H1 (cell line): ENCODE measurements around the gene FKBP6. TPM values are rescaled to one million over a fixed set of nuclear protein-coding genes. Genes with fewer than 3 reads are reported as not detected.

Experiments used
- CTCF ChIA-PET: fragments of 300-600 bp; sonication (Branson Sonifier 250); formaldehyde crosslinking; loops from one replicate; lab custom pipeline; 2021; ENCODE audit not compliant: partially characterized antibody; lab: Charles Lee
- POLR2A ChIA-PET: fragments of 300-600 bp; sonication (Branson Sonifier 250); formaldehyde crosslinking; loops from one replicate; lab custom pipeline; 2021; ENCODE audit warnings: inconsistent platforms; ENCODE audit not compliant: partially characterized antibody; lab: Charles Lee
- DNase-seq, 2 experiments: peaks; one replicate each; pipeline versions ENCODE4 v3.0.0 to v3.0.0-alpha.2; 2010 to 2022; ENCODE audit warnings: low spot score in 2 of 2, low read depth in 1 of 2, mixed read lengths in 1 of 2
- FAIRE-seq: peaks from 2 replicates; lab custom pipeline; 2011; peaks lifted over from hg19 to GRCh38; lab: Jason Lieb, UNC
- H2AFZ ChIP-seq: 2 replicates; pipeline ENCODE4 v1.8.1; 2012; ENCODE audit warnings: low read length, inconsistent platforms
- H2AK5ac ChIP-seq: 2 replicates; pipeline ENCODE4 v1.6.1; 2013; ENCODE audit warnings: low read depth, low read length
- H2BK120ac ChIP-seq: replicated peaks from 2 replicates; pipeline ENCODE3; 2013; ENCODE audit warnings: low read depth, low read length, inconsistent platforms
- H2BK12ac ChIP-seq: 2 replicates; pipeline ENCODE4 v1.6.1; 2013; ENCODE audit warnings: low read depth, low read length
- H2BK15ac ChIP-seq: 2 replicates; pipeline ENCODE4 v1.6.1; 2013; ENCODE audit warnings: low read length
- H2BK20ac ChIP-seq: 2 replicates; pipeline ENCODE4 v1.6.1; 2013; ENCODE audit warnings: low read length
- H2BK5ac ChIP-seq: 2 replicates; pipeline ENCODE4 v1.6.1; 2013; ENCODE audit warnings: low read depth, low read length
- H3K14ac ChIP-seq: 2 replicates; pipeline ENCODE4 v1.6.1; 2013; ENCODE audit warnings: inconsistent platforms; ENCODE audit not compliant: insufficient read length
- H3K18ac ChIP-seq: 2 replicates; pipeline ENCODE4 v1.6.1; 2013; ENCODE audit warnings: low read length; ENCODE audit errors: extremely low read depth
- H3K23ac ChIP-seq: 2 replicates; pipeline ENCODE4 v1.6.1; 2013; ENCODE audit warnings: inconsistent platforms; ENCODE audit not compliant: insufficient read length
- H3K23me2 ChIP-seq: 2 replicates; pipeline ENCODE4 v1.6.1; 2013; ENCODE audit warnings: low read depth, low read length
- H3K27ac ChIP-seq: 2 replicates; pipeline ENCODE4 v1.6.1; 2011; ENCODE audit warnings: low read depth, low read length, inconsistent platforms
- H3K27me3 ChIP-seq, 4 experiments: replicated peaks in 1 of 4; 1 replicate in 1 of 4; 2 replicates in 3 of 4; pipeline versions ENCODE4 v1.6.1 to v1.8.1; 2011 to 2013; ENCODE audit warnings: low read length in 3 of 4, mild to moderate bottlenecking in 3 of 4, inconsistent platforms in 2 of 4, mixed read lengths in 2 of 4, moderate library complexity in 1 of 4; ENCODE audit not compliant: control insufficient read depth in 3 of 4, insufficient read depth in 3 of 4; ENCODE audit errors: extremely low read depth in 1 of 4
- H3K36me3 ChIP-seq, 4 experiments: 2 replicates each; pipeline versions ENCODE4 v1.6.1 to v1.8.1; 2011 to 2013; ENCODE audit warnings: mild to moderate bottlenecking in 4 of 4, low read length in 3 of 4, moderate library complexity in 2 of 4, control low read depth in 1 of 4, inconsistent platforms in 1 of 4; ENCODE audit not compliant: insufficient read depth in 4 of 4, control insufficient read depth in 2 of 4
- H3K4ac ChIP-seq: replicated peaks from 2 replicates; pipeline ENCODE3; 2013; ENCODE audit warnings: low read length, low read depth, mixed read lengths, inconsistent platforms; ENCODE audit not compliant: insufficient read length
- H3K4me1 ChIP-seq, 4 experiments: replicated peaks in 1 of 4; 1 replicate in 1 of 4; 2 replicates in 3 of 4; pipeline versions ENCODE4 v1.6.1 to v1.8.1; 2011 to 2013; ENCODE audit warnings: low read length in 3 of 4, inconsistent platforms in 2 of 4, mixed read lengths in 1 of 4; ENCODE audit not compliant: insufficient read depth in 4 of 4, control insufficient read depth in 3 of 4
- H3K4me2 ChIP-seq, 2 experiments: 2 replicates each; pipeline versions ENCODE4 v1.6.1 to v1.8.1; 2011 to 2013; ENCODE audit warnings: low read depth in 2 of 2, low read length in 2 of 2, control low read depth in 1 of 2, inconsistent platforms in 1 of 2, mild to moderate bottlenecking in 1 of 2; ENCODE audit not compliant: insufficient read depth in 1 of 2
- H3K4me3 ChIP-seq, 4 experiments: fragments of 200-600, 300-600 bp in 1 of 4; sonication (generic), shearing (Covaris generic), sonication (Bioruptor Twin) in 1 of 4; 2 replicates each; pipeline versions ENCODE4 v1.5.1 to v1.8.1; 2011 to 2016; ENCODE audit warnings: low read length in 4 of 4, low read depth in 3 of 4, control low read depth in 2 of 4, inconsistent platforms in 2 of 4, mild to moderate bottlenecking in 2 of 4, mixed read lengths in 1 of 4, moderate library complexity in 1 of 4; ENCODE audit not compliant: insufficient read depth in 2 of 4; ENCODE audit errors: extremely low read depth in 1 of 4
- H3K56ac ChIP-seq: replicated peaks from 2 replicates; pipeline ENCODE3; 2013; ENCODE audit warnings: low read depth, mild to moderate bottlenecking, mixed read lengths, low read length, inconsistent platforms; ENCODE audit not compliant: insufficient read length
- H3K79me1 ChIP-seq: 2 replicates; pipeline ENCODE4 v1.6.1; 2013; ENCODE audit warnings: low read depth, low read length, control low read depth
- H3K79me2 ChIP-seq, 2 experiments: 2 replicates each; pipeline versions ENCODE4 v1.6.1 to v1.8.1; 2012 to 2013; ENCODE audit warnings: low read length in 2 of 2, mild to moderate bottlenecking in 2 of 2, inconsistent platforms in 1 of 2; ENCODE audit not compliant: insufficient read depth in 2 of 2, control insufficient read depth in 1 of 2
- H3K9ac ChIP-seq, 4 experiments: replicated peaks in 1 of 4; 1 replicate in 1 of 4; 2 replicates in 3 of 4; pipeline versions ENCODE4 v1.6.1 to v1.8.1; 2011 to 2013; ENCODE audit warnings: low read depth in 3 of 4, low read length in 3 of 4, control low read depth in 2 of 4, mild to moderate bottlenecking in 2 of 4, moderate library complexity in 2 of 4, inconsistent platforms in 1 of 4; ENCODE audit errors: extremely low read depth in 1 of 4
- H3K9me3 ChIP-seq, 2 experiments: 2 replicates each; pipeline versions ENCODE4 v1.6.1 to v1.8.1; 2012 to 2013; ENCODE audit warnings: mild to moderate bottlenecking in 2 of 2, moderate library complexity in 2 of 2, control low read depth in 1 of 2, inconsistent platforms in 1 of 2, low read depth in 1 of 2, low read length in 1 of 2, mixed read lengths in 1 of 2; ENCODE audit not compliant: insufficient read depth in 2 of 2
- H4K20me1 ChIP-seq, 2 experiments: replicated peaks in 1 of 2; 2 replicates each; pipeline versions ENCODE3 to v1.8.1; 2011 to 2013; ENCODE audit warnings: inconsistent platforms in 2 of 2, low read length in 2 of 2, mild to moderate bottlenecking in 1 of 2; ENCODE audit not compliant: insufficient read depth in 2 of 2, control insufficient read depth in 1 of 2
- H4K5ac ChIP-seq: 2 replicates; pipeline ENCODE4 v1.6.1; 2013; ENCODE audit warnings: low read length, low read depth, mixed read lengths, inconsistent platforms; ENCODE audit not compliant: insufficient read length
- H4K8ac ChIP-seq: 2 replicates; pipeline ENCODE4 v1.8.0; 2013; ENCODE audit warnings: mild to moderate bottlenecking, moderate library complexity, low read length, inconsistent platforms; ENCODE audit not compliant: insufficient read depth; ENCODE audit errors: extremely low read depth
- H4K91ac ChIP-seq: replicated peaks from 2 replicates; pipeline ENCODE3; 2013; ENCODE audit warnings: low read length, mixed read lengths, inconsistent platforms; ENCODE audit not compliant: insufficient read length
- EGR1 ChIP-seq: IDR thresholded peaks from 2 replicates; pipeline ENCODE4 v1.6.1; 2011; ENCODE audit warnings: low read depth, low read length, borderline replicate concordance
- SP1 ChIP-seq: IDR thresholded peaks from 2 replicates; pipeline ENCODE4 v1.6.1; 2011; ENCODE audit warnings: low read depth, low read length
- WGBS, 2 experiments: shearing (Covaris generic) in 1 of 2; methylation state at CpG; one replicate each; pipeline versions ENCODE4 v1.1.6 to v1.1.7; 2013 to 2015; ENCODE audit warnings: low lambda C conversion rate in 2 of 2, mixed read lengths in 2 of 2, inconsistent platforms in 1 of 2, low coverage in 1 of 2, missing lambda C conversion rate in 1 of 2; ENCODE audit not compliant: insufficient replicate concordance in 2 of 2, insufficient coverage in 1 of 2, insufficient read length in 1 of 2; ENCODE audit errors: extremely low coverage in 1 of 2, missing lambda C conversion rate in 1 of 2; 5-methylcytosine and 5-hydroxymethylcytosine counted together
- polyA plus RNA-seq, 7 experiments: library from polyadenylated mRNA; depleted of rRNA in 3 of 7; stranded (reverse) in 5 of 7; unstranded in 2 of 7; fragments of >200 nt in 5 of 7; fragments of 200-250 nt in 2 of 7; gene quantifications; 1 replicate in 5 of 7; 2 replicates in 1 of 7; 4 replicates in 1 of 7; pipeline versions ENCODE4 v1.2.1 to v1.2.3, GENCODE V29; 2011 to 2013; ENCODE audit warnings: missing spikeins in 2 of 7, mixed read lengths in 2 of 7
- total RNA-seq: library from RNA; stranded (reverse); fragmentation: NEBNext Ultra II Directional; extraction: Animal tissue kit (Norgen Biotek cat#: 25700); gene quantifications from 2 replicates; pipeline ENCODE4 v1.2.1, GENCODE V29; 2021
- TF ChIP-seq, protein P1 (sequence below), 3 experiments: IDR thresholded peaks; 1 replicate in 2 of 3; 2 replicates in 1 of 3; pipeline versions ENCODE4 v1.5.1 to v1.6.1; 2011; ENCODE audit warnings: low read length in 3 of 3, mild to moderate bottlenecking in 3 of 3, inconsistent platforms in 2 of 3, low read depth in 1 of 3, moderate library complexity in 1 of 3; ENCODE audit not compliant: insufficient read depth in 1 of 3; ENCODE audit errors: control extremely low read depth in 1 of 3

The FKBP6 gene
- total and polyA plus RNA-seq, 2 of the 8 experiments (the other 6 are each of a cell fraction or from before 2014, with no cell fraction given) = 0.14 to 0.19 TPM

DNA sequence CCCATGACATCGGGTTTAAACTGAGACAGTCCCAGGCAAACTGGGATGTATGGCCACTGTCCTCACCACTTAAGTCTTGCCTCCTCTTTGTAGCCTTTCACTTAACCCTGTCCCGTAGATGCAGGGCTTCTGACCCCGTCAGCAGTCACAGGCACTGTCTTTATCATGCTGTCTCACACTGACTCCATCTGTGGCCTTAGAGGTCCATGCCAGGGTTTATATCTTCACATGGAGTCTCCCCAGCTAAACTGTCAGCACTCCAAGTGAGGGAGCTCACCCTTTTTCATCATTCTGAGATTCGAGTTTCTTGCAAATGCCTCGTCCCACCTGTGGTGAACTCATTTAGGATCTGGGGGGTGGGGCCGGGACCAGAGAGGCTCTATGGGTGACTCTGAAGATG, 2.8 kb downstream of the FKBP6 start:
- ChIA-PET CTCF (interaction anchor here (0.5 to 6.9 kb wide), 6 partner anchors 9 to 121 kb away, joined by 3 to 36 read pairs (median 4); no protein-coding TSS in a partner anchor), POLR2A (interaction anchor here (1.1 kb wide), 1 partner anchor 23 kb away, joined by 3 read pairs; the partner anchor contains the start of gene NSUN5)
- no peaks in the 10 kb centered on the region for H3K36me3 ChIP-seq
- H4K8ac ChIP-seq = no peak overlapping the region
- H2BK5ac ChIP-seq = no peak overlapping the region
- no peaks in the 10 kb centered on the region for H4K20me1 ChIP-seq
- no peak overlapping the region for H3K56ac ChIP-seq
- H3K9ac ChIP-seq = no peak overlapping the region
- peaks cover 0 to 9% (median 5%) of the 10 kb centered on the region in 4 experiments; a peak in 6 of 7 replicates for H3K4me1 ChIP-seq
- no peak for TF ChIP-seq EGR1
- TF ChIP-seq, protein P1, sequence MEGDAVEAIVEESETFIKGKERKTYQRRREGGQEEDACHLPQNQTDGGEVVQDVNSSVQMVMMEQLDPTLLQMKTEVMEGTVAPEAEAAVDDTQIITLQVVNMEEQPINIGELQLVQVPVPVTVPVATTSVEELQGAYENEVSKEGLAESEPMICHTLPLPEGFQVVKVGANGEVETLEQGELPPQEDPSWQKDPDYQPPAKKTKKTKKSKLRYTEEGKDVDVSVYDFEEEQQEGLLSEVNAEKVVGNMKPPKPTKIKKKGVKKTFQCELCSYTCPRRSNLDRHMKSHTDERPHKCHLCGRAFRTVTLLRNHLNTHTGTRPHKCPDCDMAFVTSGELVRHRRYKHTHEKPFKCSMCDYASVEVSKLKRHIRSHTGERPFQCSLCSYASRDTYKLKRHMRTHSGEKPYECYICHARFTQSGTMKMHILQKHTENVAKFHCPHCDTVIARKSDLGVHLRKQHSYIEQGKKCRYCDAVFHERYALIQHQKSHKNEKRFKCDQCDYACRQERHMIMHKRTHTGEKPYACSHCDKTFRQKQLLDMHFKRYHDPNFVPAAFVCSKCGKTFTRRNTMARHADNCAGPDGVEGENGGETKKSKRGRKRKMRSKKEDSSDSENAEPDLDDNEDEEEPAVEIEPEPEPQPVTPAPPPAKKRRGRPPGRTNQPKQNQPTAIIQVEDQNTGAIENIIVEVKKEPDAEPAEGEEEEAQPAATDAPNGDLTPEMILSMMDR (IDR thresholded peaks at IDR 0.05; ENCODE audit: control extremely low read depth in 1 of 3, insufficient read depth in 1 of 3, low read depth in 1 of 3, low read length in 3 of 3) = no peak
- TF ChIP-seq SP1 = peak; percentile 64; the same call in 1 of the 2 replicates
- FAIRE-seq = no peak
- H3K27ac ChIP-seq = no peak overlapping the region
- H3K79me2 ChIP-seq = no peaks in the 10 kb centered on the region
- H2AFZ ChIP-seq = peak overlapping the region; percentile 26; the same call in 1 of the 2 replicates
- no peak for DNase-seq
- H3K79me1 ChIP-seq = no peaks in the 10 kb centered on the region
- H3K27me3 ChIP-seq = no peaks in the 10 kb centered on the region; a peak in 1 of 7 replicates
- H2AK5ac ChIP-seq = no peak overlapping the region
- H2BK120ac ChIP-seq = no peak overlapping the region
- no peak overlapping the region for H4K5ac ChIP-seq
- no peak overlapping the region for H3K4ac ChIP-seq
- no peaks in the 10 kb centered on the region for H3K9me3 ChIP-seq
- peak overlapping the region; percentile 53; the same call in 1 of the 2 replicates for H2BK12ac ChIP-seq
- H3K4me3 ChIP-seq = no peak overlapping the region
- no peaks in the 10 kb centered on the region for H3K23me2 ChIP-seq
- no peak overlapping the region for H3K4me2 ChIP-seq
- peak overlapping the region; percentile 29 for H4K91ac ChIP-seq
- H2BK15ac ChIP-seq = no peak overlapping the region; the same call in 1 of the 2 replicates
- 61% methylated on average over 6 of the region's 6 CpGs; no CpG with 5 or more reads in 1 of the 2 experiments for WGBS, 2 experiments
- no peak overlapping the region for H2BK20ac ChIP-seq
- H3K23ac ChIP-seq = no peak overlapping the region
- H3K14ac ChIP-seq = no peak overlapping the region
- no peak overlapping the region for H3K18ac ChIP-seq
